Fibroblast of upper back skin (primary cell): ENCODE results near the gene TMEM245.
"Not testable (repeated sequence)": the region's sequence is repeated elsewhere in the genome, so short reads cannot be mapped to it uniquely, and the experiment has no call there.

Experiments used
- DNase-seq: peaks from one replicate; pipeline ENCODE4 v3.0.0-alpha.2; 2013

Gene TMEM245

DNA sequence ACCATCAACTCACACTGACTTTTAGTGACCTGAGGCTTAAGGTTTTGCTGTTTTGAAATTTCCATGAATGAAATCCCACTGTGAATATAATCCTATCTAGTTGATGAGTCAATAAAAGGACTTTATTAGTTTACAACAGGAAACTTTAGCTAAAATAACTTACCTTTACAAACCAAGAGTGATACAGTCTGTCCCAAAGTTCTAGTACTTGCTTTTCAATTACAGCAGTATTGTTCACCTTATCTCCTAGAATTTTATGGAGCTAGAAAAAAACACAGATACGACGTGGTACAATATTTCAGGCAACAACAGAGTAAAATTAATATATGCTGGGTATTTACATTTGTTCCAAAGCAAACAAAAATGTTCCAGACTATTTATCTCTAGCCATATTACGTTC is 59.6 kb downstream of the TMEM245 start:
- DNase-seq = no peak

DNA sequence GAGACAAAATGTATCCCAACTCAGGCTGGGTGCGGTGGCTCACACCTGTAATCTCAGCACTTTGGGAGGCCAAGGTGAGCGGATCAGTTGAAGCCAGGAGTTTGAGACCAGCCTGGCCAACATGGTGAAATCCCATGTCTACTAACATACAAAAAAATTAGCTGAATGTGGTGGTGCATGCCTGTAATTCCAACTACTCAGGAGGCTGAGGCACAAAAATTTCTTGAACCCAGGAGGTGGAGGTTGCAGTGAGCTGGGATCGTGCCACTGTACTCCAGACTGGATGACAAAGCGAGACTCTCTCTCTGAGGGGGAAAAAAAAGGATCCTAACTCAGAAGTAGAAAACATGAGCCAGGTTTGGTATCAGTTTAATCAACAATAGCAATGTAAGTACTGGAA is 66.6 kb downstream of the TMEM245 start:
- not testable (repeated sequence) for DNase-seq

DNA sequence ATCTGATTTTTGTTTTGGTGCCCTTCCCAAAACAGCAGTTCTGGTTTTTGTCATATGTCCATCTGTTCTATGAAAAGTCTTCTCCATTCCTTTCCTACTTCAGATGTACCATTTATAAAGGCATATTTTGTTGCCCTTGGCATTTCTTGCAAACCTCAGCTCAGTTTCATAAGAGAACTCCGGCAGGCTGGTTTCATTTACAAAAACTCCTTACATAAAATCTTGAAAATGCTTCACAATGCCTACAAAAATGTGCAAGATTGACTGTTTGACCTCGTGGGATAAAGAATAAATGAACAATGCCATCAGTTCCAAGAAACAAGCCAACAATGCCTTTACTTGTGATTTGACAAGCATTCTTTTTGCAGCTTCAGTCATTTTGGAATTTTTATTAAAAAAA is 67.3 kb downstream of the TMEM245 start:
- DNase-seq = peak; percentile 56

DNA sequence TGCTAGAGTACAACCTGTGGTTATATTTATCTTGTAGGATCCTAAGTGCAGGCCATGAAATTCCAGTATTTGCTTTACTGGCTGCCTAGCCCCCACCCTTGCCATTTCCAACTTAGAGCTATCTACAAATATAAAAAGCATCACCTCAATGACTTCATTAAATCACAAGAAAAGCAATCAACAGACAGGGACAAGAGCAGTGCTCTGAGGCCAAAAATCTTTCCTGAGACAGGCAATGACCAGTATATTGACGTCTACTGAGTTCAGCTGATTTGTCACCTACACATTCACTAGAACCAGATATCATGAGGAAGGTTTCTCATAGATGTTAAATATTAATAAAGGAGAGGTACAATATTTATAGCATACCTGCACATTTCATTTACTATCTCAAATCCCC is 68.0 kb downstream of the TMEM245 start:
- no peak for DNase-seq

DNA sequence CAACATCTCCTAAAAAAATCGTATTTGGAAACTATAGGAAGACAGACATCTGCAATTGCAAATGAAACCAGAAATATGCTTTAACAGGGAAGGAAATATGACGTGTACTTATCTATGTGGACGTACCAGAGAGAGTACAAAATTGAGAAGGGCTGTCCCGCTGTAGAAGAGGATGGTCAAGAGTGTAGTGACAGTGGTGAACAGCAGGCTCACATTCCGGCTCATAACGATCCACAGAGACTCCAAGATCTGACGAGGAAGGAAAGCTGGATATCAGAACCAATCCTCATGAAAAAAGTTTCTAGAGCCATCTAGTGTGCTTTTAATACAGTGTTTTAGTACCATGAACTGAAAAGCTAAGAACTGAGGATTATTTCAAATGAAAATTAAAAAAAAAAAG is 69.3 kb downstream of the TMEM245 start:
- no peak for DNase-seq

GRCh38 chr9:109048822-109049221 is 70.9 kb downstream of the TMEM245 start:
- no peak for DNase-seq

GRCh38 chr9:109047259-109047658 is 72.5 kb downstream of the TMEM245 start:
- DNase-seq = no peak

DNA sequence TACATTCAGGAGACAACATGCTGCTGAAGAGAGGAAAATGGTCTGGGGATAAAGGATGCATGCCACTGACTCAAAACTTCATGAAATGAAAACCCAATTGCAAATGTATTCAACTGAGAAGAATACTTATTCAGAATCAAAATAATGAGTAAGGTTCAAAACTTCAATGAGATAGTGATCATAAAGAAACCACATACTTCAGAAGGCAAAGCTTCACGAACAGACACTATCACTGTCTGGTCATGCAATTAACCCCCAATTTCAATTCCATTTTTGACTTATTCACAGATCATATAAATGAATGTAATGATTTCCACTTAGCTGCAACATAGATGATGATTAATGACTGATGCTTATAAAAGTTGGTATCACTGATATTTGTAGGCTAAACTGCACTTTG is 73.4 kb downstream of the TMEM245 start:
- no peak for DNase-seq

GRCh38 chr9:109043578-109043977 is 76.2 kb downstream of the TMEM245 start:
- no peak for DNase-seq

DNA sequence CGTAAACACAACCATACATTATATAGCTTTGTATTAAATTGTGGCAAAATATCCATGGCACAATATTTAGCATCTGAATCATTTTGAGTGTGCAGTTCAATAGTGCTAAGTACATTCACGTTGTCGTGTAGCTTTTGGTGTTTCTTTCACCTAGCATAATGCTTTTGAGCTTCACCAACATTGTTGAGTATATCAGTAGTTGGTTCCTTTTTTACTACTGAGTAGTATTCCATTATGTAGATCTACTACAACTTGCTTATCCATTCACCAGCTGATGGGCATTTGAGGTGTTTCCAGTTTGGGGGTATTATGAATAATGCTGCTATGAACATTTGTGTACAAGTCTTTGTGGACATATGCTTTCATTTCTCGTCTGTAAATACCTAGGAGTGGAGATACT is 79.2 kb downstream of the TMEM245 start:
- DNase-seq = no peak

DNA sequence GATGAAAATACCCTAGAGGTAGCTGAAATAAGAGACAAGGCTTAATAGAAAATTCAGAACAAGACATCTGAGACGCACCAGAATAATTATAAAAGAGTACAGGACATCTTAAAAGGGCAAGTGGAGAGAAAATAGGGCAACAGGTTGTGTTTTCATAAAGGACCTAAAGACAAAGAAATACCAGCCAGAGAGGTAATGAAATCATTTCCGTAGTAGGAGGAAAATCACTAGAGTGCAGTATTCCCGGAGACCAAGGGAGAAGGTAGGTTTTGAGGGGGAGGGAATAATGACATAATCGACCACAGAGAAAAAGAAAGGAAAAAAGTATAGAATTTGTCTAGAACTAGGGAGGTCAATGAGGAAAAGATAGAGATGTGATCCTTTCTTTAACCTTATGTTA is 80.2 kb downstream of the TMEM245 start:
- DNase-seq = no peak

- no peak for DNase-seq
These were observed 81.6 kb downstream of the TMEM245 start for GRCh38 chr9:109037946-109038715.

GRCh38 chr9:109036744-109037680 is 82.7 kb downstream of the TMEM245 start:
- no peak for DNase-seq

DNA sequence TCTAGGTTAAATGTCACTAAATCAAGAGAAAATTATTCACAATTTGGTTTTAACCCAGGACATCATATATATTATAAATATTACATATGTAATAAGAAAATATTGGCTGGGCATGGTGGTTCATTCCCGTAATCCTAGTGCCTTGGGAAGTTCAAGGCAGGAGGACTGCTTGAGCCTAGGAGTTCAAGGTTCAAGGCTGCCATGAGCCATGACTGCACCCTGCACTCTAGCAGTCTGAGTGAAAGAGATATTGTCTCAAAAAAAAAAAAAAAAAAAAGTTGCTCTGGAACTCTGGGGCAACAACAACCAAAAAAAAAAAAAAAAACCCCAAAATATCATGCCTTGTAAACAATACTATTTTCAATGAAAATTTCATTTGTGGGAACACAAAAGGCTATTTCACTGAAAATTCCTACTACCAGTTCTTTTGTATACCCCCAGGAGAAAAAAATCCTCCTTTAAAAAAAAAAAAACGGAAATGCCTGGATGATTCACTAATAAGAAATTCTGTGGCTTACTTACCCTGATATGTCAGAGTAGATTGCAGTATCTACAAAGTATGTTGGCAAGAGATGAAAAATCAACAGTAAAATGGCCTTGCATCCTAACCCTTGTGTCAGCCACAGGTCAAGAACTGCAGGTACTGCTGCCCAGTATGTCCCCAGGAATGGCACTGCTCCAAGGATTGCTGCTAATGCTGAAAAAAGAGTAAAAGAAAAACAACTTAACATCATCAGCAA is 83.9 kb downstream of the TMEM245 start:
- peak; percentile 89 for DNase-seq

- DNase-seq = peak; percentile 21
These were observed 85.6 kb downstream of the TMEM245 start for GRCh38 chr9:109033941-109034700.

DNA sequence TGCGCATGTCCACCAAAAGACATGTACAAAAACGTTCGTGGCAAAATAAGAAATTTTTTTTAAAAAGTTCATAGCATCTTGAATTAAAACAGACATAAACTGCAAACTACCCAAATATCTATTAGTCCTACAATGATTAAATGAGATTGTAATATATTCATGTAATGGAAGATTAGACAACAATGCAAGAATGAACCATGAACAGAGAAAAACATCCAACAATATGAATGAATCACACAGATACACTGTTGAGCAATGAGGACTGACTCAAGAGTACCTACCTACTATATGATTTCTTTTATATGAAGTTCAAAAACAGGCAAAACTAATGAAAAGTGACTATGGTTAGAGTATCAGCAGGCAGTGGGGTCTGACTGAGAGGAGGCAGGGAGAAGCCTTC is 88.5 kb downstream of the TMEM245 start:
- DNase-seq = peak; percentile 28

- no peak for DNase-seq
These were observed 89.3 kb downstream of the TMEM245 start for GRCh38 chr9:109030426-109030825.

- DNase-seq = no peak
These were observed 91.3 kb downstream of the TMEM245 start for GRCh38 chr9:109028457-109028856.

- DNase-seq = no peak
These were observed 92.6 kb downstream of the TMEM245 start for GRCh38 chr9:109027176-109027575.

DNA sequence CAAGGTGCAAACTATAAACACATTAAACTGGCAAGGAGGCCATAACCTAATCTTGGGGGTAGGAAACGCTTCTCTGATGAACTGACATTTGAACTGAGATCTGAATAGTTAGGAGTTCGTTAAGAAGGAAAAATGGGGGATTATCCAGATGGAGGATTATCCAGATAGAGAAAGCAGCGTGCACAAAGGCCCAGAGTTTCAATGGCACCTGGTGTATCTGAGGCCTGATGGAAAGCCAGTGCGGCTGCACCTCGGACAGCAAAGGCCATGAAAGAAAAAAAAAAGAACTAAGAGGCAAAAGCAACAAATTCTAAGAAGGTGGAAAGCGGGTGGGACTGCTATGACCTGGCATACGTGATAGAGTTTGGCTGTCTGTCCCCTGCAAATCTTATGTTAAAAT is 93.4 kb downstream of the TMEM245 start:
- DNase-seq = no peak

GRCh38 chr9:109022873-109023272 is 96.9 kb downstream of the TMEM245 start:
- no peak for DNase-seq
